Adrenal gland (tissue), 5 donors: Measurements from ENCODE around the gene NUP133.

Source experiments
- POLR2A ChIP-seq, 2 donors: fragments of 450-650 bp; IDR thresholded peaks; one replicate each; pipeline ENCODE4 v1.6.1; 2017; ENCODE audit warnings: antibody characterized with exemption in 2 of 2, mild to moderate bottlenecking in 2 of 2, moderate library complexity in 1 of 2
- TF ChIP-seq, protein P1 (sequence below), 6 experiments: fragments of 450-650 bp in 4 of 6; fragments of 200-600 bp in 2 of 6; sonication (generic) in 1 of 6; IDR thresholded peaks; 1 replicate in 5 of 6; 2 replicates in 1 of 6; pipeline versions ENCODE4 v1.5.1 to v1.8.0; 2016 to 2021; ENCODE audit warnings: antibody characterized with exemption in 6 of 6, mild to moderate bottlenecking in 2 of 6, moderate library complexity in 1 of 6
- donor health status: DM: no; HTN: no; CAD: no.

DNA sequence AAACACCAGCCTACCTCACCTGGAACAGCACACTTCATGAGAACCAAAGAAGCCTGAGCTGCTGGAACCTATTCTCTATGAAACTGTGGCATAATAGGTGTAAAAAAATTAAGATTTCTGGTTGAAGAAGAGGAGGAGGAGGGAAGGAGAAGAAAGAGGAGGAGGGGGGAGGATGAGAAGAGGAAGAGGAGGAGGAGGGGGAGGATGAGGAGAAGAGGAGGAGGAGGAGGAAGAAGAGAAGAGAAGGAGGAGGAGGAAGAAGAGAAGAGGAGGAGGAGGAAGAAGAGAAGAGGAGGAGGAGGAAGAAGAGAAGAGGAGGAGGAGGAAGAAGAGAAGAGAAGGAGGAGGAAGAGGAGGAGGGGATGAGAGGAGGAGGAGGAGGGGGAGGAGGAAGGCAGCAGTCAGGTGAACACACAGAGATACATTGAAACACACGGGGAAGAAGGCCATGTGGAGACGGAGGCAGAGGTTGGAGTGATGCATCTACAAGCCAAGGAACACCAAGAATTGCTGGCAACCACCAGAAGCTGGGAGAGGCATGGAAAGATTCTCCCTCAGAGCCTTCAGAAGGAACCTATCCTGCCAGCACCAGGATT lies 82.5 kb downstream of the NUP133 start:
- TF ChIP-seq, protein P1, sequence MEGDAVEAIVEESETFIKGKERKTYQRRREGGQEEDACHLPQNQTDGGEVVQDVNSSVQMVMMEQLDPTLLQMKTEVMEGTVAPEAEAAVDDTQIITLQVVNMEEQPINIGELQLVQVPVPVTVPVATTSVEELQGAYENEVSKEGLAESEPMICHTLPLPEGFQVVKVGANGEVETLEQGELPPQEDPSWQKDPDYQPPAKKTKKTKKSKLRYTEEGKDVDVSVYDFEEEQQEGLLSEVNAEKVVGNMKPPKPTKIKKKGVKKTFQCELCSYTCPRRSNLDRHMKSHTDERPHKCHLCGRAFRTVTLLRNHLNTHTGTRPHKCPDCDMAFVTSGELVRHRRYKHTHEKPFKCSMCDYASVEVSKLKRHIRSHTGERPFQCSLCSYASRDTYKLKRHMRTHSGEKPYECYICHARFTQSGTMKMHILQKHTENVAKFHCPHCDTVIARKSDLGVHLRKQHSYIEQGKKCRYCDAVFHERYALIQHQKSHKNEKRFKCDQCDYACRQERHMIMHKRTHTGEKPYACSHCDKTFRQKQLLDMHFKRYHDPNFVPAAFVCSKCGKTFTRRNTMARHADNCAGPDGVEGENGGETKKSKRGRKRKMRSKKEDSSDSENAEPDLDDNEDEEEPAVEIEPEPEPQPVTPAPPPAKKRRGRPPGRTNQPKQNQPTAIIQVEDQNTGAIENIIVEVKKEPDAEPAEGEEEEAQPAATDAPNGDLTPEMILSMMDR (IDR thresholded peaks at IDR 0.05) = no peak
- TF ChIP-seq POLR2A (IDR thresholded peaks at IDR 0.05) = no peak
